Endothelial cell of umbilical vein (primary cell): ENCODE measurements around the gene RRP36. TPM values are rescaled to one million over a fixed set of nuclear protein-coding genes. Genes with fewer than 3 reads are reported as not detected.
"Not testable (repeated sequence)": the region's sequence is repeated elsewhere in the genome, so short reads cannot be mapped to it uniquely, and the experiment has no call there.

Experiments
- BruUV-seq: library from RNA; stranded (reverse); fragments of 400-500 nt; replicated peaks from 2 replicates; lab custom pipeline; 2021; lab: Mats Ljungman, UMichigan
- CTCF ChIA-PET: fragments of 300-600, 350-600 bp; sonication (Branson Sonifier 250); formaldehyde crosslinking; loops from one replicate; lab custom pipeline; 2021; ENCODE audit warnings: antibody characterized with exemption, inconsistent platforms; lab: Charles Lee
- POLR2A ChIA-PET: fragments of 300-600, 350-600 bp; sonication (Branson Sonifier 250); formaldehyde crosslinking; loops from one replicate; lab custom pipeline; 2021; ENCODE audit warnings: antibody characterized with exemption, inconsistent platforms; lab: Charles Lee
- DNase-seq: peaks from one replicate; pipeline ENCODE4 v3.0.0-alpha.2; 2011; ENCODE audit warnings: low read depth, low spot score
- FAIRE-seq: peaks from 2 replicates; lab custom pipeline; 2011; peaks lifted over from hg19 to GRCh38; lab: Jason Lieb, UNC
- H2AFZ ChIP-seq: 2 replicates; pipeline ENCODE4 v1.6.0; 2012; ENCODE audit warnings: low read depth, low read length, control low read depth, inconsistent platforms
- H3K27ac ChIP-seq: 2 replicates; pipeline ENCODE4 v1.5.1; 2011; ENCODE audit warnings: low read depth, mild to moderate bottlenecking, control low read depth, low read length, moderate library complexity; ENCODE audit not compliant: insufficient read depth
- H3K27me3 ChIP-seq, 2 experiments: 2 replicates each; pipeline versions ENCODE4 v1.6.0 to v1.6.1; 2011; ENCODE audit warnings: low read length in 2 of 2, mixed read lengths in 1 of 2; ENCODE audit not compliant: control insufficient read depth in 2 of 2, insufficient read depth in 2 of 2
- H3K36me3 ChIP-seq, 2 experiments: 2 replicates in 1 of 2; 3 replicates in 1 of 2; pipeline ENCODE4 v1.5.1; 2011; ENCODE audit warnings: low read length in 2 of 2, mild to moderate bottlenecking in 1 of 2, moderate library complexity in 1 of 2; ENCODE audit not compliant: control insufficient read depth in 2 of 2, insufficient read depth in 2 of 2; ENCODE audit errors: extremely low read depth in 1 of 2
- H3K4me1 ChIP-seq: 3 replicates; pipeline ENCODE4 v1.5.1; 2011; ENCODE audit warnings: mild to moderate bottlenecking, low read length; ENCODE audit not compliant: control insufficient read depth, insufficient read depth; ENCODE audit errors: extremely low read depth
- H3K4me2 ChIP-seq: 2 replicates; pipeline ENCODE4 v1.6.1; 2011; ENCODE audit warnings: low read length, control low read depth, mixed read lengths; ENCODE audit not compliant: insufficient read depth
- H3K4me3 ChIP-seq, 3 experiments: fragments of 200-600 bp in 1 of 3; sonication (generic), shearing (Covaris generic) in 1 of 3; replicated peaks in 1 of 3; 2 replicates each; pipeline ENCODE4 v1.5.1; 2011 to 2016; ENCODE audit warnings: control low read depth in 3 of 3, low read length in 3 of 3, mild to moderate bottlenecking in 2 of 3, inconsistent platforms in 1 of 3, low read depth in 1 of 3, moderate library complexity in 1 of 3; ENCODE audit not compliant: insufficient read depth in 1 of 3
- H3K79me2 ChIP-seq: 2 replicates; pipeline ENCODE4 v1.6.0; 2012; ENCODE audit warnings: low read length, inconsistent platforms; ENCODE audit not compliant: control insufficient read depth, insufficient read depth
- H3K9ac ChIP-seq: replicated peaks from 2 replicates; pipeline ENCODE3; 2011; ENCODE audit warnings: low read length, control low read depth; ENCODE audit not compliant: insufficient read depth; ENCODE audit errors: extremely low read depth
- H3K9me1 ChIP-seq: replicated peaks from 3 replicates; pipeline ENCODE4 v1.6.0; 2011; ENCODE audit warnings: mild to moderate bottlenecking, low read length; ENCODE audit not compliant: control insufficient read depth, insufficient read depth; ENCODE audit errors: extremely low read depth
- H3K9me3 ChIP-seq: replicated peaks from 2 replicates; pipeline ENCODE4 v1.5.1; 2012; ENCODE audit warnings: low read length, inconsistent platforms; ENCODE audit not compliant: control insufficient read depth, insufficient read depth
- H4K20me1 ChIP-seq: replicated peaks from 2 replicates; pipeline ENCODE3; 2011; ENCODE audit warnings: mild to moderate bottlenecking, low read length; ENCODE audit not compliant: control insufficient read depth, insufficient read depth; ENCODE audit errors: extremely low read depth
- EZH2 ChIP-seq: IDR thresholded peaks from 2 replicates; pipeline ENCODE4 v1.6.1; 2012; ENCODE audit warnings: borderline replicate concordance, low read depth, mild to moderate bottlenecking, moderate library complexity, low read length, inconsistent platforms; ENCODE audit not compliant: severe bottlenecking
- FOS ChIP-seq: IDR thresholded peaks from 2 replicates; pipeline ENCODE4 v1.6.1; 2011; ENCODE audit warnings: mild to moderate bottlenecking, low read length, moderate library complexity, borderline replicate concordance; ENCODE audit not compliant: insufficient read depth
- GATA2 ChIP-seq: IDR thresholded peaks from 2 replicates; pipeline ENCODE4 v1.7.0; 2011; ENCODE audit warnings: low read depth, mild to moderate bottlenecking, moderate library complexity, mixed read lengths, low read length; ENCODE audit not compliant: insufficient read length, insufficient read depth
- JUN ChIP-seq: IDR thresholded peaks from 2 replicates; pipeline ENCODE4 v1.6.1; 2011; ENCODE audit warnings: borderline replicate concordance, low read depth; ENCODE audit not compliant: insufficient read length, insufficient read depth
- POLR2A ChIP-seq: IDR thresholded peaks from 2 replicates; pipeline ENCODE4 v1.6.1; 2012; ENCODE audit warnings: low read depth, mild to moderate bottlenecking, control low read depth, low read length
- POLR2AphosphoS5 ChIP-seq: IDR thresholded peaks from 2 replicates; pipeline ENCODE4 v1.6.1; 2012; ENCODE audit warnings: low read depth, mild to moderate bottlenecking, control low read depth, low read length, moderate library complexity; ENCODE audit not compliant: insufficient read depth
- dilution Hi-C: fragments of 300-500 bp; cut with MboI; formaldehyde crosslinking; loops from one replicate; pipeline ENCODE4 v1.15.0; 2019; ENCODE audit warnings: low sequenced_read_pairs; ENCODE audit not compliant: extremely low pct_ligation_motif_present
- intact Hi-C: fragments of 100-400 bp; cut with micrococcal nuclease; formaldehyde crosslinking; loops from one replicate; pipeline ENCODE4 v1.10.0; 2022
- polyA plus RNA-seq, 4 experiments: library from polyadenylated mRNA; depleted of rRNA in 3 of 4; stranded (reverse) in 3 of 4; unstranded in 1 of 4; fragments of >200 nt; gene quantifications; 2 replicates each; pipeline versions ENCODE4 v1.2.1 to v1.2.3, GENCODE V29; 2011 to 2012; ENCODE audit warnings: missing spikeins in 1 of 4
- total RNA-seq: library from RNA; stranded (reverse); gene quantifications from 2 replicates; pipeline ENCODE4 v1.2.3, GENCODE V29; 2021
- TF ChIP-seq, protein P1 (sequence below), 2 donors: IDR thresholded peaks; 1 replicate in 1 of 2; 2 replicates in 1 of 2; pipeline ENCODE4 v1.5.1; 2011; ENCODE audit warnings: low read length in 2 of 2, mild to moderate bottlenecking in 2 of 2, moderate library complexity in 2 of 2, control low read depth in 1 of 2, inconsistent platforms in 1 of 2, low read depth in 1 of 2; ENCODE audit not compliant: insufficient read depth in 1 of 2; ENCODE audit errors: extremely low read depth in 1 of 2

RRP36 gene
- total and polyA plus RNA-seq, 2 donors (not counting 3 experiments of a cell fraction or from before 2014, with no cell fraction given) = 40.2 to 103 TPM

DNA sequence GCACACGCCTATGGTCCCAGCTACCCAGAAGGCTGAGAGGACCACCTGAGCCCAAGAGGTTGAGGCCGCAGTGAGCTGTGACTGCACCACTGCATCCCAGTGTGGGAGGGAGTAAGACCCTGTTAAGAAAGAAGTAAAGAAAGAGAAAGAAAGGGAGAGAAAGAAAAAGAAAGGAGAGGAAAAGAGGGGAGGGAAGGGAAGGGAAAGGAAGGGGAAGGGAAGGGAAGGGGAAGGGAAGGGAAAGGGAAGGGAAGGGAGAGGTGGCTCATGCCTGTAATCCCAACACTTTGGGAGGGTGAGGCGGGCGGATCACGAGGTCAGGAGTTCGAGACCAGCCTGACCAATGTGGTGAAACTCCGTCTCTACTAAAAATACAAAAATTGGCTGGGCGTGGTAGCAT, 20.1 kb downstream of the RRP36 start:
- DNase-seq, H3K9ac ChIP-seq, H3K79me2 ChIP-seq, H3K9me3 ChIP-seq, H3K4me1 ChIP-seq, H3K4me3 ChIP-seq, H4K20me1 ChIP-seq, FAIRE-seq, BruUV-seq, H3K27ac ChIP-seq, H3K27me3 ChIP-seq, intact Hi-C loops, H2AFZ ChIP-seq, H3K4me2 ChIP-seq, H3K9me1 ChIP-seq, dilution Hi-C loops: not testable (repeated sequence)
- peaks cover 5 to 57% of the 10 kb centered on the region in 2 experiments for H3K36me3 ChIP-seq
- ChIA-PET CTCF (interaction anchor here (1.1 kb wide), 1 partner anchor 102 kb away, joined by 3 read pairs; no protein-coding TSS in a partner anchor), POLR2A (interaction anchor here (0.6 kb wide), 1 partner anchor 240 kb away, joined by 3 read pairs; no protein-coding TSS in a partner anchor)

DNA sequence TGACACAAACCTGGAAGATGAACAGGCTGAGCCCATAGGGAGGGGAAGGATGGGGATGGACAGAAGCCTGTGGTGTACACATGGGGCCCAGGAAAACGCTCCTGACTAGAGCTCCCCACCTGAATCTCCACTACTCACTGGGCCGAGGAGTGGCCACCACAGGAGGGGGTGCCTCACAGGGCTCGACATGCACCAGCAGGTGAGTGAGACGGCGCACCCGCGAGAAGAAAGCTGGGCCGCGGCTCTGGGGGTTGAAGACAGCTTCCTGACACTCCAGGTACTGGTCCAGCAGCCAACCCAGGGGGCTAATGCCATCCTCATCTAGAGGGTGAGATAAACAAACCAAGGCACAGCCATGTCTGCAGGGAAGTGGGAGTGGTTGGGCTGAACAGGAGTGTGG, 21.9 kb downstream of the RRP36 start:
- H3K4me1 ChIP-seq = no peaks in the 10 kb centered on the region
- intact Hi-C loops = no loop called here
- TF ChIP-seq POLR2A = no peak
- TF ChIP-seq EZH2 = no peak
- TF ChIP-seq, protein P1, sequence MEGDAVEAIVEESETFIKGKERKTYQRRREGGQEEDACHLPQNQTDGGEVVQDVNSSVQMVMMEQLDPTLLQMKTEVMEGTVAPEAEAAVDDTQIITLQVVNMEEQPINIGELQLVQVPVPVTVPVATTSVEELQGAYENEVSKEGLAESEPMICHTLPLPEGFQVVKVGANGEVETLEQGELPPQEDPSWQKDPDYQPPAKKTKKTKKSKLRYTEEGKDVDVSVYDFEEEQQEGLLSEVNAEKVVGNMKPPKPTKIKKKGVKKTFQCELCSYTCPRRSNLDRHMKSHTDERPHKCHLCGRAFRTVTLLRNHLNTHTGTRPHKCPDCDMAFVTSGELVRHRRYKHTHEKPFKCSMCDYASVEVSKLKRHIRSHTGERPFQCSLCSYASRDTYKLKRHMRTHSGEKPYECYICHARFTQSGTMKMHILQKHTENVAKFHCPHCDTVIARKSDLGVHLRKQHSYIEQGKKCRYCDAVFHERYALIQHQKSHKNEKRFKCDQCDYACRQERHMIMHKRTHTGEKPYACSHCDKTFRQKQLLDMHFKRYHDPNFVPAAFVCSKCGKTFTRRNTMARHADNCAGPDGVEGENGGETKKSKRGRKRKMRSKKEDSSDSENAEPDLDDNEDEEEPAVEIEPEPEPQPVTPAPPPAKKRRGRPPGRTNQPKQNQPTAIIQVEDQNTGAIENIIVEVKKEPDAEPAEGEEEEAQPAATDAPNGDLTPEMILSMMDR (IDR thresholded peaks at IDR 0.05; ENCODE audit: extremely low read depth in 1 of 2, insufficient read depth in 1 of 2, low read depth in 1 of 2, low read length in 2 of 2) = no peak
- no peak for TF ChIP-seq FOS
- no peak for TF ChIP-seq JUN
- TF ChIP-seq GATA2 = no peak
- no peak for TF ChIP-seq POLR2AphosphoS5
- no TSS peak for BruUV-seq
- H3K36me3 ChIP-seq = peaks cover 2 to 56% of the 10 kb centered on the region in 2 experiments
- H3K4me2 ChIP-seq = no peak overlapping the region
- no peaks in the 10 kb centered on the region for H3K79me2 ChIP-seq
- no peaks in the 10 kb centered on the region for H3K9me3 ChIP-seq
- DNase-seq = no peak
- CTCF ChIA-PET = no interaction called here
- H4K20me1 ChIP-seq = no peaks in the 10 kb centered on the region
- no peak overlapping the region for H3K4me3 ChIP-seq
- H3K27ac ChIP-seq = no peak overlapping the region
- FAIRE-seq = no peak
- H3K27me3 ChIP-seq = no peaks in the 10 kb centered on the region
- POLR2A ChIA-PET = no interaction called here
- dilution Hi-C loops = no loop called here
- no peak overlapping the region for H2AFZ ChIP-seq
- H3K9ac ChIP-seq = no peak overlapping the region
- no peaks in the 10 kb centered on the region for H3K9me1 ChIP-seq
